HepG2 (cell line): ENCODE results near the gene SLC4A2. TPM values are rescaled to one million over a fixed set of nuclear protein-coding genes. Genes with fewer than 3 reads are reported as not detected.

ENCODE experiments used
- CBX1 ChIP-seq: IDR thresholded peaks from one replicate; pipeline ENCODE4 v1.6.1; 2016; ENCODE audit warnings: antibody characterized with exemption, low read depth
- ELF3 ChIP-seq: IDR thresholded peaks from 2 replicates; pipeline ENCODE4 v1.6.1; 2016; ENCODE audit warnings: missing genetic modification reagents, missing compliant biosample characterization
- FOXO1 ChIP-seq: sonication (generic); formaldehyde crosslinking; IDR thresholded peaks from 2 replicates; pipeline ENCODE4 v1.4.0; 2020; ENCODE audit warnings: missing genetic modification reagents
- HMGXB4 ChIP-seq, 2 experiments: sonication (generic) in 1 of 2; formaldehyde crosslinking in 1 of 2; IDR thresholded peaks; 2 replicates each; pipeline versions ENCODE4 v1.4.0 to v1.6.1; 2018 to 2020; ENCODE audit warnings: missing genetic modification reagents in 2 of 2, borderline replicate concordance in 1 of 2, low read depth in 1 of 2, mild to moderate bottlenecking in 1 of 2, missing biosample characterization in 1 of 2
- HNRNPLL ChIP-seq: fragments of 200-400 bp; formaldehyde crosslinking; IDR thresholded peaks from 2 replicates; pipeline ENCODE4 v1.6.1; 2017; ENCODE audit warnings: mild to moderate bottlenecking, low read depth, low read length; ENCODE audit not compliant: poor library complexity, severe bottlenecking
- IRX3 ChIP-seq: sonication (generic); formaldehyde crosslinking; IDR thresholded peaks from 2 replicates; pipeline ENCODE4 v1.8.1; 2023; ENCODE audit warnings: mild to moderate bottlenecking, low read depth, missing genetic modification reagents, borderline replicate concordance
- NCOA2 ChIP-seq: sonication (generic); formaldehyde crosslinking; IDR thresholded peaks from 2 replicates; pipeline ENCODE4 v1.8.0; 2022; ENCODE audit warnings: inconsistent platforms
- NFYC ChIP-seq: IDR thresholded peaks from 2 replicates; pipeline ENCODE4 v1.6.1; 2016; ENCODE audit warnings: missing genetic modification reagents, missing compliant biosample characterization
- PITX1 ChIP-seq: sonication (generic); formaldehyde crosslinking; IDR thresholded peaks from 2 replicates; pipeline ENCODE4 v1.5.1; 2020; ENCODE audit warnings: mild to moderate bottlenecking, missing genetic modification reagents
- RNF2 ChIP-seq: fragments of 450-650 bp; conservative IDR thresholded peaks from 2 replicates; pipeline ENCODE4 v1.6.1; 2016; ENCODE audit warnings: low read depth
- SMAD3 ChIP-seq: sonication (generic); formaldehyde crosslinking; IDR thresholded peaks from 2 replicates; pipeline ENCODE4 v1.4.0; 2020; ENCODE audit warnings: missing genetic modification reagents
- SNAI1 ChIP-seq: sonication (generic); formaldehyde crosslinking; IDR thresholded peaks from 2 replicates; pipeline ENCODE4 v1.5.0; 2020; ENCODE audit warnings: mild to moderate bottlenecking, missing genetic modification reagents, borderline replicate concordance
- SUZ12 ChIP-seq: fragments of 150-350 bp; IDR thresholded peaks from 2 replicates; pipeline ENCODE4 v1.6.1; 2014; ENCODE audit warnings: low read depth, low read length
- ZFP62 ChIP-seq: sonication (generic); formaldehyde crosslinking; IDR thresholded peaks from 2 replicates; pipeline ENCODE4 v1.4.0; 2020; ENCODE audit warnings: missing genetic modification reagents
- ZKSCAN8 ChIP-seq: IDR thresholded peaks from 2 replicates; pipeline ENCODE4 v1.6.1; 2016; ENCODE audit warnings: borderline replicate concordance, missing genetic modification reagents, missing compliant biosample characterization
- ZNF143 ChIP-seq: sonication (generic); formaldehyde crosslinking; IDR thresholded peaks from 2 replicates; pipeline ENCODE4 v1.4.0; 2020; ENCODE audit warnings: missing genetic modification reagents
- ZNF446 ChIP-seq: sonication (generic); formaldehyde crosslinking; IDR thresholded peaks from 2 replicates; pipeline ENCODE4 v1.5.0; 2020; ENCODE audit warnings: mild to moderate bottlenecking, missing genetic modification reagents
- ZNF607 ChIP-seq: sonication (generic); formaldehyde crosslinking; IDR thresholded peaks from 2 replicates; pipeline ENCODE4 v1.5.1; 2020; ENCODE audit warnings: missing genetic modification reagents, mild to moderate bottlenecking, borderline replicate concordance
- ZNF660 ChIP-seq: sonication (generic); formaldehyde crosslinking; IDR thresholded peaks from 2 replicates; pipeline ENCODE4 v1.5.1; 2020; ENCODE audit warnings: mild to moderate bottlenecking, low read depth, missing genetic modification reagents, borderline replicate concordance
- ZSCAN5A ChIP-seq: sonication (generic); formaldehyde crosslinking; IDR thresholded peaks from 2 replicates; pipeline ENCODE4 v1.8.0; 2022; ENCODE audit warnings: mild to moderate bottlenecking, missing genetic modification reagents, borderline replicate concordance
- ZZZ3 ChIP-seq: sonication (generic); formaldehyde crosslinking; IDR thresholded peaks from 2 replicates; pipeline ENCODE4 v1.4.0; 2020; ENCODE audit warnings: missing genetic modification reagents, mild to moderate bottlenecking, borderline replicate concordance
- polyA plus RNA-seq, 8 experiments: library from polyadenylated mRNA; depleted of rRNA in 3 of 8; stranded (reverse) in 7 of 8; unstranded in 1 of 8; fragments of >200 nt; fragmentation: Illumina TruSeq in 4 of 8; extraction: Trizol in 4 of 8; gene quantifications; 2 replicates each; pipeline versions ENCODE4 v1.2.1 to v1.2.3, GENCODE V29; 2011 to 2016; ENCODE audit warnings: low read depth in 4 of 8, missing spikeins in 1 of 8, mixed read lengths in 1 of 8; ENCODE audit not compliant: insufficient read depth in 1 of 8
- total RNA-seq, 5 experiments: library from RNA; depleted of rRNA; stranded (reverse); fragments of >200 nt; fragmentation: Illumina TruSeq; extraction: Trizol; gene quantifications; 2 replicates each; pipeline ENCODE4 v1.2.3, GENCODE V29; 2016; ENCODE audit warnings: low read depth in 1 of 5
- TF ChIP-seq, protein P1 (sequence below): sonication (generic); formaldehyde crosslinking; IDR thresholded peaks from 2 replicates; pipeline ENCODE4 v1.8.0; 2022; ENCODE audit warnings: low read depth, missing genetic modification reagents
- TF ChIP-seq, protein P2 (sequence below): IDR thresholded peaks from 2 replicates; pipeline ENCODE4 v1.6.1; 2018; ENCODE audit warnings: missing genetic modification reagents

The SLC4A2 gene
- total and polyA plus RNA-seq, 2 of the 13 experiments (the other 11 are each of a cell fraction or from before 2014, with no cell fraction given) = 51.9 to 73.4 TPM

- peak; percentile 59; the same call in 1 of the 2 replicates for TF ChIP-seq PITX1 (CRISPR knock-in tag)
- TF ChIP-seq ZKSCAN8 (CRISPR knock-in tag) = no peak
- peak; percentile 26; the same call in 1 of the 2 replicates for TF ChIP-seq SNAI1
- TF ChIP-seq SMAD3 = peak; percentile 76
- TF ChIP-seq ELF3 (CRISPR knock-in tag) = peak; percentile 74; the same call in 1 of the 2 replicates
- 0 out of 2 replicates have a peak, but pooled peaks have one; percentile 33 for TF ChIP-seq ZNF607 (CRISPR knock-in tag)
- no peak for TF ChIP-seq IRX3 (CRISPR knock-in tag)
- no peak for TF ChIP-seq ZNF660 (CRISPR knock-in tag)
- TF ChIP-seq, protein P1, sequence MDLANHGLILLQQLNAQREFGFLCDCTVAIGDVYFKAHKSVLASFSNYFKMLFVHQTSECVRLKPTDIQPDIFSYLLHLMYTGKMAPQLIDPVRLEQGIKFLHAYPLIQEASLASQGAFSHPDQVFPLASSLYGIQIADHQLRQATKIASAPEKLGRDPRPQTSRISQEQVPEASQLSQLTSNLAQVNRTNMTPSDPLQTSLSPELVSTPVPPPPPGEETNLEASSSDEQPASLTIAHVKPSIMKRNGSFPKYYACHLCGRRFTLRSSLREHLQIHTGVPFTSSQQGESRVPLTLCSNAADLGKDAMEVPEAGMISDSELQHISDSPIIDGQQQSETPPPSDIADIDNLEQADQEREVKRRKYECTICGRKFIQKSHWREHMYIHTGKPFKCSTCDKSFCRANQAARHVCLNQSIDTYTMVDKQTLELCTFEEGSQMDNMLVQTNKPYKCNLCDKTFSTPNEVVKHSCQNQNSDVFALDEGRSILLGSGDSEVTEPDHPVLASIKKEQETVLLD (CRISPR knock-in tag) = no peak
- TF ChIP-seq FOXO1 = 0 out of 2 replicates have a peak, but pooled peaks have one; percentile 23
- TF ChIP-seq ZNF446 (CRISPR knock-in tag) = no peak
- peak; percentile 29 for TF ChIP-seq HNRNPLL
- peak; percentile 97 for TF ChIP-seq NFYC (CRISPR knock-in tag)
- no peak for TF ChIP-seq ZSCAN5A (CRISPR knock-in tag)
- peak; percentile 70; the same call in 1 of the 2 replicates for TF ChIP-seq RNF2
- TF ChIP-seq HMGXB4 (CRISPR knock-in tag; IDR thresholded peaks at IDR 0.05; ENCODE audit: borderline replicate concordance in 1 of 2, low read depth in 1 of 2) = peak in 1 of 2 experiments; percentile 76; a peak in 1 of 4 replicates
- peak; percentile 97 for TF ChIP-seq ZNF143
- TF ChIP-seq SUZ12 = peak; percentile 54
- TF ChIP-seq, protein P2, sequence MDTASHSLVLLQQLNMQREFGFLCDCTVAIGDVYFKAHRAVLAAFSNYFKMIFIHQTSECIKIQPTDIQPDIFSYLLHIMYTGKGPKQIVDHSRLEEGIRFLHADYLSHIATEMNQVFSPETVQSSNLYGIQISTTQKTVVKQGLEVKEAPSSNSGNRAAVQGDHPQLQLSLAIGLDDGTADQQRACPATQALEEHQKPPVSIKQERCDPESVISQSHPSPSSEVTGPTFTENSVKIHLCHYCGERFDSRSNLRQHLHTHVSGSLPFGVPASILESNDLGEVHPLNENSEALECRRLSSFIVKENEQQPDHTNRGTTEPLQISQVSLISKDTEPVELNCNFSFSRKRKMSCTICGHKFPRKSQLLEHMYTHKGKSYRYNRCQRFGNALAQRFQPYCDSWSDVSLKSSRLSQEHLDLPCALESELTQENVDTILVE (CRISPR knock-in tag) = peak; percentile 58; the same call in 1 of the 2 replicates
- TF ChIP-seq ZZZ3 = peak; percentile 66; the same call in 1 of the 2 replicates
- 0 out of 2 replicates have a peak, but pooled peaks have one; percentile 20 for TF ChIP-seq NCOA2 (CRISPR knock-in tag)
- TF ChIP-seq CBX1 = peak; percentile 19
- peak; percentile 80; the same call in 1 of the 2 replicates for TF ChIP-seq ZFP62 (CRISPR knock-in tag)
Measured at GRCh38 chr7:151028131-151028947, 31.1 kb upstream of the SLC4A2 start, which contains the start of gene ABCB8 (continued).
